GM12878 (cell line): Measurements from ENCODE around the gene DIPK1A.

ENCODE experiments used
- ATF3 ChIP-seq: IDR thresholded peaks from 2 replicates; pipeline ENCODE4 v1.6.1; 2011; ENCODE audit warnings: low read depth, mild to moderate bottlenecking, low read length, moderate library complexity, borderline replicate concordance; ENCODE audit errors: extremely low read depth
- CTCF ChIP-seq, 3 experiments: IDR thresholded peaks in 2 of 3; conservative IDR thresholded peaks in 1 of 3; 2 replicates each; pipeline ENCODE4 v1.5.1; 2011; ENCODE audit warnings: low read depth in 3 of 3, low read length in 3 of 3, mild to moderate bottlenecking in 3 of 3, control low read depth in 2 of 3, moderate library complexity in 2 of 3, inconsistent platforms in 1 of 3, mixed read lengths in 1 of 3; ENCODE audit not compliant: control insufficient read depth in 2 of 3, insufficient read depth in 1 of 3; ENCODE audit errors: extremely low read depth in 1 of 3
- EGR1 ChIP-seq, 2 experiments: IDR thresholded peaks; 1 replicate in 1 of 2; 2 replicates in 1 of 2; pipeline ENCODE4 v1.6.1; 2011 to 2012; ENCODE audit warnings: low read depth in 2 of 2, low read length in 2 of 2, borderline replicate concordance in 1 of 2, mild to moderate bottlenecking in 1 of 2, moderate library complexity in 1 of 2
- EP300 ChIP-seq, 2 experiments: fragments of 150-350 bp in 1 of 2; IDR thresholded peaks; 2 replicates each; pipeline ENCODE4 v1.6.1; 2011 to 2012; ENCODE audit warnings: low read depth in 2 of 2, low read length in 2 of 2, borderline replicate concordance in 1 of 2, improper control_type of control experiment in 1 of 2, inconsistent platforms in 1 of 2; ENCODE audit not compliant: control insufficient read depth in 1 of 2
- HDAC6 ChIP-seq: fragments of 200-600 bp; sonication (generic); IDR thresholded peaks from one replicate; pipeline ENCODE4 v1.8.0; 2017; ENCODE audit warnings: antibody characterized with exemption; ENCODE audit not compliant: unreplicated experiment
- JUND ChIP-seq: IDR thresholded peaks from 2 replicates; pipeline ENCODE4 v1.6.1; 2012; ENCODE audit warnings: low read depth, mild to moderate bottlenecking, low read length, improper control_type of control experiment, moderate library complexity
- NFIC ChIP-seq: IDR thresholded peaks from 2 replicates; pipeline ENCODE4 v1.6.1; 2012; ENCODE audit warnings: low read depth, mild to moderate bottlenecking, inconsistent platforms, low read length, moderate library complexity
- POLR2A ChIP-seq: IDR thresholded peaks from 2 replicates; pipeline ENCODE4 v1.6.1; 2011; ENCODE audit warnings: low read depth, mild to moderate bottlenecking, low read length
- RAD21 ChIP-seq: IDR thresholded peaks from 2 replicates; pipeline ENCODE4 v1.6.1; 2011; ENCODE audit warnings: mild to moderate bottlenecking, low read depth, low read length, moderate library complexity; ENCODE audit not compliant: insufficient read depth
- USF2 ChIP-seq: IDR thresholded peaks from 2 replicates; pipeline ENCODE4 v1.6.1; 2011; ENCODE audit warnings: low read depth, low read length, improper control_type of control experiment, borderline replicate concordance

- no peak for TF ChIP-seq HDAC6
- TF ChIP-seq USF2: no peak
- no peak for TF ChIP-seq POLR2A
- no peak for TF ChIP-seq EP300 (IDR thresholded peaks at IDR 0.05; ENCODE audit: borderline replicate concordance in 1 of 2, control insufficient read depth in 1 of 2, low read depth in 2 of 2, low read length in 2 of 2)
- TF ChIP-seq CTCF (IDR thresholded peaks at IDR 0.05 in 2 of 3, conservative IDR thresholded peaks at IDR 0.05 in 1 of 3; ENCODE audit: control insufficient read depth in 2 of 3, extremely low read depth in 1 of 3, insufficient read depth in 1 of 3, low read depth in 3 of 3, low read length in 3 of 3): no peak
- TF ChIP-seq ATF3: no peak
- no peak for TF ChIP-seq JUND
- TF ChIP-seq NFIC: no peak
- TF ChIP-seq EGR1 (IDR thresholded peaks at IDR 0.05; ENCODE audit: borderline replicate concordance in 1 of 2, low read depth in 2 of 2, low read length in 2 of 2): no peak
- TF ChIP-seq RAD21: no peak
Measured at GRCh38 chr1:92998821-92999220, 37.6 kb upstream of the DIPK1A start.
